SK-N-SH treated with all-trans-retinoic acid at 6 μM for 48 hours (cell line): ENCODE results near the gene ANKHD1.

Experiments
- ATAC-seq: fragments of 200-7000 bp; cut with Tn5 transposase; 3 replicates; pipeline ENCODE4 v1.9.1; 2020; ENCODE audit warnings: mild to moderate bottlenecking, moderate library complexity
- CREB5 ChIP-seq: fragments of 250-450 bp; sonication (Bioruptor Pico); IDR thresholded peaks from 2 replicates; pipeline ENCODE4 v1.5.1; 2020; ENCODE audit warnings: low read depth, mild to moderate bottlenecking, moderate library complexity
- CSDC2 ChIP-seq: fragments of 250-450 bp; sonication (Bioruptor Pico); IDR thresholded peaks from 2 replicates; pipeline ENCODE4 v1.5.0; 2020; ENCODE audit warnings: mild to moderate bottlenecking, moderate library complexity
- CSRNP3 ChIP-seq: fragments of 250-450 bp; sonication (Bioruptor Pico); IDR thresholded peaks from 2 replicates; pipeline ENCODE4 v1.5.1; 2021; ENCODE audit warnings: mild to moderate bottlenecking, moderate library complexity
- ESRRG ChIP-seq: fragments of 250-450 bp; sonication (Bioruptor Pico); IDR thresholded peaks from 2 replicates; pipeline ENCODE4 v1.6.1; 2021; ENCODE audit warnings: mild to moderate bottlenecking
- ISL1 ChIP-seq: fragments of 250-450 bp; sonication (Bioruptor Pico); IDR thresholded peaks from 2 replicates; pipeline ENCODE4 v2.1.2; 2022; ENCODE audit warnings: mild to moderate bottlenecking, moderate library complexity
- OSR1 ChIP-seq: fragments of 250-450 bp; sonication (Bioruptor Pico); IDR thresholded peaks from 2 replicates; pipeline ENCODE4 v1.8.0; 2022; ENCODE audit warnings: moderate library complexity, mild to moderate bottlenecking, inconsistent platforms
- PATZ1 ChIP-seq: fragments of 250-450 bp; sonication (Bioruptor Pico); IDR thresholded peaks from 2 replicates; pipeline ENCODE4 v1.8.0; 2020; ENCODE audit warnings: mild to moderate bottlenecking, moderate library complexity, borderline replicate concordance
- POU6F1 ChIP-seq: fragments of 250-450 bp; sonication (Bioruptor Pico); IDR thresholded peaks from 2 replicates; pipeline ENCODE4 v1.8.0; 2021; ENCODE audit warnings: low read depth, mild to moderate bottlenecking, moderate library complexity, borderline replicate concordance
- PPARA ChIP-seq: fragments of 250-450 bp; sonication (Bioruptor Pico); IDR thresholded peaks from 2 replicates; pipeline ENCODE4 v1.5.0; 2020; ENCODE audit warnings: mild to moderate bottlenecking, borderline replicate concordance
- RARB ChIP-seq: fragments of 250-450 bp; sonication (Bioruptor Pico); IDR thresholded peaks from 2 replicates; pipeline ENCODE4 v1.8.0; 2021; ENCODE audit warnings: mild to moderate bottlenecking, moderate library complexity
- SNAI2 ChIP-seq: fragments of 250-450 bp; sonication (Bioruptor Pico); IDR thresholded peaks from 2 replicates; pipeline ENCODE4 v1.5.0; 2020; ENCODE audit warnings: mild to moderate bottlenecking, moderate library complexity
- TCF4 ChIP-seq: fragments of 250-450 bp; sonication (Bioruptor Pico); IDR thresholded peaks from 2 replicates; pipeline ENCODE4 v1.8.0; 2021; ENCODE audit warnings: mild to moderate bottlenecking, moderate library complexity, borderline replicate concordance
- TOX ChIP-seq: fragments of 250-450 bp; sonication (Bioruptor Pico); IDR thresholded peaks from 2 replicates; pipeline ENCODE4 v1.8.0; 2021; ENCODE audit warnings: mild to moderate bottlenecking, moderate library complexity, borderline replicate concordance
- TSHZ2 ChIP-seq: fragments of 250-450 bp; sonication (Bioruptor Pico); IDR thresholded peaks from 2 replicates; pipeline ENCODE4 v1.5.0; 2020; ENCODE audit warnings: mild to moderate bottlenecking, moderate library complexity
- ZFP3 ChIP-seq: fragments of 250-450 bp; sonication (Bioruptor Pico); IDR thresholded peaks from 2 replicates; pipeline ENCODE4 v1.5.0; 2020; ENCODE audit warnings: mild to moderate bottlenecking, moderate library complexity
- ZFP30 ChIP-seq: fragments of 450-650 bp; formaldehyde crosslinking; IDR thresholded peaks from 2 replicates; pipeline ENCODE4 v1.5.0; 2022; ENCODE audit warnings: mild to moderate bottlenecking, moderate library complexity
- ZNF70 ChIP-seq: fragments of 450-650 bp; formaldehyde crosslinking; IDR thresholded peaks from 2 replicates; pipeline ENCODE4 v1.5.0; 2020; ENCODE audit warnings: mild to moderate bottlenecking, moderate library complexity

ANKHD1 gene

GRCh38 chr5:140356853-140357725 lies 44.5 kb upstream of the ANKHD1 start (continued):
- TF ChIP-seq TOX (CRISPR knock-in tag) (no peak), TCF4 (CRISPR knock-in tag) (no peak), PPARA (CRISPR knock-in tag) (no peak), CSRNP3 (CRISPR knock-in tag) (no peak), RARB (no peak)
- TF ChIP-seq, all 23 proteins: peak for 0

GRCh38 chr5:140357726-140358093 lies 43.9 kb upstream of the ANKHD1 start:
- TF ChIP-seq ZFP30 (no peak), PPARA (CRISPR knock-in tag) (no peak), ZNF70 (CRISPR knock-in tag) (no peak), CREB5 (CRISPR knock-in tag) (peak; percentile 65; the same call in 1 of the 2 replicates), PATZ1 (CRISPR knock-in tag) (no peak), CSDC2 (no peak), SNAI2 (no peak), TOX (CRISPR knock-in tag) (no peak), TSHZ2 (CRISPR knock-in tag) (0 out of 2 replicates have a peak, but pooled peaks have one; percentile 10), ISL1 (CRISPR knock-in tag) (no peak; the same call in 1 of the 2 replicates), POU6F1 (CRISPR knock-in tag) (no peak)
- peak; percentile 98 for ATAC-seq

- TF ChIP-seq ISL1 (CRISPR knock-in tag): no peak
- no peak for TF ChIP-seq OSR1
- peak; percentile 35 for ATAC-seq
Measured at GRCh38 chr5:140358738-140359310, 42.8 kb upstream of the ANKHD1 start.

GRCh38 chr5:140360101-140360500 lies 41.5 kb upstream of the ANKHD1 start, which contains the start of gene SLC4A9:
Gene SLC4A9, plus strand, starts transcription at chr5:140360194. Its CDS starts 43 bp downstream, at chr5:140360237.
- no peak for ATAC-seq
- no peak for TF ChIP-seq PPARA (CRISPR knock-in tag)
- no peak for TF ChIP-seq TSHZ2 (CRISPR knock-in tag)
- no peak for TF ChIP-seq ISL1 (CRISPR knock-in tag)
- TF ChIP-seq ZFP3 (CRISPR knock-in tag): no peak
- TF ChIP-seq PATZ1 (CRISPR knock-in tag): no peak
- TF ChIP-seq POU6F1 (CRISPR knock-in tag): no peak
- no peak for TF ChIP-seq RARB
- TF ChIP-seq ESRRG (CRISPR knock-in tag): no peak
- no peak for TF ChIP-seq ZNF70 (CRISPR knock-in tag)
